Left lung (tissue), 10 donors: ENCODE data around the gene CETN2. TPM values are rescaled to one million over a fixed set of nuclear protein-coding genes. Genes with fewer than 3 reads are reported as not detected.
A peak's percentile ranks its signal among the peaks of the same experiment; 100 is the strongest.

ENCODE experiments used
- ATAC-seq: fragments of 200-7000 bp; cut with Tn5 transposase; one replicate; pipeline ENCODE4 v1.9.1; 2020; ENCODE audit warnings: moderate library complexity
- DNase-seq, 4 donors: peaks; one replicate each; pipeline ENCODE4 v3.0.0-alpha.2; 2013 to 2020
- H3K27ac ChIP-seq, 2 donors: fragments of 200-600 bp; sonication (generic) in 1 of 2; one replicate each; pipeline versions ENCODE4 v1.5.0 to v1.8.0; 2020 to 2021
- H3K27me3 ChIP-seq, 2 donors: fragments of 200-600 bp; sonication (generic) in 1 of 2; one replicate each; pipeline versions ENCODE4 v1.5.0 to v1.8.0; 2020 to 2021
- H3K36me3 ChIP-seq, 2 donors: fragments of 200-600 bp; sonication (generic) in 1 of 2; one replicate each; pipeline versions ENCODE4 v1.5.0 to v1.8.0; 2020 to 2021
- H3K4me1 ChIP-seq, 2 donors: fragments of 200-600 bp; one replicate each; pipeline ENCODE4 v1.8.0; 2021
- H3K4me3 ChIP-seq, 2 donors: fragments of 200-600 bp; sonication (generic) in 1 of 2; one replicate each; pipeline versions ENCODE4 v1.5.0 to v1.8.0; 2020 to 2021; ENCODE audit warnings: mild to moderate bottlenecking in 1 of 2
- H3K9me3 ChIP-seq, 2 donors: fragments of 200-600 bp; sonication (generic) in 1 of 2; one replicate each; pipeline versions ENCODE4 v1.5.0 to v1.8.0; 2020 to 2021
- intact Hi-C, 2 donors: fragments of 100-400 bp; cut with DNase I; formaldehyde crosslinking; loops; one replicate each; pipeline versions ENCODE4 v1.11.2 to v1.14.2; 2022
- polyA plus RNA-seq, 6 donors: library from polyadenylated mRNA; unstranded; fragments of 120-200 nt; gene quantifications; one replicate each; pipeline ENCODE4 v1.2.1, GENCODE V29; 2013; ENCODE audit not compliant: insufficient read length in 6 of 6
- total RNA-seq, 2 donors: library from RNA; stranded (reverse); fragmentation: NEBNext Ultra II Directional; extraction: Animal tissue kit (Norgen Biotek cat#: 25700); gene quantifications; one replicate each; pipeline ENCODE4 v1.2.1, GENCODE V29; 2021
- TF ChIP-seq, protein P1 (sequence below), 2 donors: fragments of 200-600 bp; sonication (generic) in 1 of 2; IDR thresholded peaks; one replicate each; pipeline versions ENCODE4 v1.5.0 to v1.8.0; 2021; ENCODE audit warnings: antibody characterized with exemption in 2 of 2
- donor health status: DM: no; HTN: yes; CAD: no.
- donor health status: DM: no; HTN: no; CAD: no.

The CETN2 gene
- total and polyA plus RNA-seq, 8 donors = 33.5 to 94.4 (median 79.7) TPM

DNA sequence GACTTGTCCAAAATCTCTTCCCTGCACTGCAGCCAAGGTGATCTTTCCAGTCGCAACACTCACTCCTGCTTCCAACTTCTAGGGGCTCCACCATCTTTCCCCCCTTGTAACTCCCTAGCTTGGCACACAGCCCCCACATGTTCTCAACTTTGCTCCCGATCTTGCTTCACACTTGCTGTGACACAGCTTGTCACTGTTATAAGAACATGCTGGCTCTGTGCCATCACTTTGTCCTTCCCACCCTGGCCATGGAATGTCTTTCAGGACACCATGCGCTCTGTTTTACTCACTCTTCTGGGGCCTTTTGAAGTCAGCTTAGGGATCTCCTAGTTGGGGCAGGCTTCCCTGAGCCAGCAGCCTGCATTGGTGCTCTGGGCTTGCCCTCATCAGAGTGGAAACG, 2.8 kb upstream of the CETN2 start:
- no peak for DNase-seq
- no peaks in the 10 kb centered on the region for H3K9me3 ChIP-seq
- no peak overlapping the region for H3K4me3 ChIP-seq
- H3K27me3 ChIP-seq = no peaks in the 10 kb centered on the region
- H3K4me1 ChIP-seq = no peaks in the 10 kb centered on the region
- TF ChIP-seq, protein P1, sequence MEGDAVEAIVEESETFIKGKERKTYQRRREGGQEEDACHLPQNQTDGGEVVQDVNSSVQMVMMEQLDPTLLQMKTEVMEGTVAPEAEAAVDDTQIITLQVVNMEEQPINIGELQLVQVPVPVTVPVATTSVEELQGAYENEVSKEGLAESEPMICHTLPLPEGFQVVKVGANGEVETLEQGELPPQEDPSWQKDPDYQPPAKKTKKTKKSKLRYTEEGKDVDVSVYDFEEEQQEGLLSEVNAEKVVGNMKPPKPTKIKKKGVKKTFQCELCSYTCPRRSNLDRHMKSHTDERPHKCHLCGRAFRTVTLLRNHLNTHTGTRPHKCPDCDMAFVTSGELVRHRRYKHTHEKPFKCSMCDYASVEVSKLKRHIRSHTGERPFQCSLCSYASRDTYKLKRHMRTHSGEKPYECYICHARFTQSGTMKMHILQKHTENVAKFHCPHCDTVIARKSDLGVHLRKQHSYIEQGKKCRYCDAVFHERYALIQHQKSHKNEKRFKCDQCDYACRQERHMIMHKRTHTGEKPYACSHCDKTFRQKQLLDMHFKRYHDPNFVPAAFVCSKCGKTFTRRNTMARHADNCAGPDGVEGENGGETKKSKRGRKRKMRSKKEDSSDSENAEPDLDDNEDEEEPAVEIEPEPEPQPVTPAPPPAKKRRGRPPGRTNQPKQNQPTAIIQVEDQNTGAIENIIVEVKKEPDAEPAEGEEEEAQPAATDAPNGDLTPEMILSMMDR (IDR thresholded peaks at IDR 0.05) = no peak
- ATAC-seq = no peak
- H3K36me3 ChIP-seq = peaks cover 0 to 10% of the 10 kb centered on the region in 2 donors
- no peak overlapping the region for H3K27ac ChIP-seq
- intact Hi-C loops = no loop called here

DNA sequence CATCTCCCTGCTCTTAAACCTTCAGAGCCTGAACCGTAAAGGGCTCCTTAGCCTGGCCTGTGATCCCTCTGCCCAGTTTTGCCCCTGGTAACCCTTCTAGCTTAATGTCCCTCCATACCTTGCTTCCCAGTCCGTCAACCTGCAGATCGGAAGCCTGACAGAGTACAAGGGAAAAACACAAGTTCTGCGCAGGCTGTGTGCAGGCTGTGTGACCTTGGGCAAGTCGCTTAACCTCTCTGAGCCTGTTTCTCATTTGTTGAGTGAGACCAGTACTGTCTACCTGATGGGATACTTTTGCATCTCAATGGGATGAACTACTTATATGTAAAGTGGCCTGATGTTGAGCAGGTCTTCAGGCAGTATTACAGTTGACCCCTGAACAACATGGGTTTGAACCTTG, 2.0 kb upstream of the CETN2 start:
- H3K4me3 ChIP-seq = no peak overlapping the region
- no peaks in the 10 kb centered on the region for H3K4me1 ChIP-seq
- intact Hi-C loops = no loop called here
- H3K27me3 ChIP-seq = no peaks in the 10 kb centered on the region
- DNase-seq (no peak), ATAC-seq (no peak)
- TF ChIP-seq, protein P1 (IDR thresholded peaks at IDR 0.05) = no peak
- H3K27ac ChIP-seq = no peak overlapping the region
- peaks cover 0 to 18% of the 10 kb centered on the region in 2 donors for H3K36me3 ChIP-seq
- H3K9me3 ChIP-seq = no peaks in the 10 kb centered on the region

DNA sequence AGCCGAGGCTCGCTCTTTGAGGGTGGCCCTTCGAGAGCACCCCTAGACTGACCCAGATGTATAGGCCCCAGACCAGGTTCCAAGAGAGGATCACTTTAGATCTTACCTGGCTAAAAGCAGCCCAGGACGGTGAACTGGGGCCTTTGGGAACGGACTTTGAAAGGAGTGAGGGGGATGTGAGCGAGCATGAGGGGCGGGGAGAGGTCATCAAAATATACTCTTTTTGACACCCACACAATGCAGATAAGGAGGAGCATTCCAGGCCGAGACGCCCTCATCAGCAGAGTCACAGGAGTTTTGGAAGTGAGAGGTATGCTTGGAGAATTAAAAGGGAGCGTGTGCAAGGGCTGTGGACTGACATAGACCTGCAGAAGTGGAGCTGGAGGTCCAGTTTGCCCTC, 834 bp upstream of the CETN2 start:
- Histone ChIP-seq H3K27ac (peak overlapping the region in 1 of 2 donors; percentile 80), H3K4me1 (no peaks in the 10 kb centered on the region), H3K27me3 (no peaks in the 10 kb centered on the region), H3K36me3 (peaks cover 0 to 23% of the 10 kb centered on the region in 2 donors), H3K4me3 (peak overlapping the region; percentile 45 to 56), H3K9me3 (no peaks in the 10 kb centered on the region)
- intact Hi-C loops = no loop called here
- TF ChIP-seq, protein P1 (IDR thresholded peaks at IDR 0.05) = no peak
- no peak for ATAC-seq
- no peak for DNase-seq

DNA sequence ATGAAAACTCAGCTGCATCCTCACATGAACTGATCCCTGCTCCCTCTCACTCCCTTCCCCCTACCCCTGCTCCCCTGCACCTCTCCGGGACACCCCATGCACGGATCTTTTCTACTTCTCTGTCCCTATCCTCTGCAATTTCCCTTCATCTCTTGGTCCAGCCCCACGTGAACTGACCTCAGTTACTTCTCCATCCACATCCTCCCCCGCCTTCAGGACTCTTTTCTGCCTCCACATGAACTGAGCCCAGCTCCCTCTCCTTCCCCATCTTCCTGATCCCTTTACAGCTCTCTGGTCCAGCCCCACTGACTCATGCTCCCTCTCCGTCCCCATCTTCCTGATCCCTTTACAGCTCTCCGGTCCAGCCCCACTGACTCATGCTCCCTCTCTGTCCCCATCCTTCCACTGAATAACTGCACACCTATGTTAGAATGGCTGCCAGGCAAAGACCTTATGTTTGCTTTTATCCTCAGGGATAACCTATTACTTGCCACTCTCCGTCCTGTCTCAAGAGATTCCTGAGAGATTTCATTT, 5.6 kb downstream of the CETN2 start:
- DNase-seq (no peak), ATAC-seq (no peak)
- TF ChIP-seq, protein P1 (IDR thresholded peaks at IDR 0.05) = no peak
- Histone ChIP-seq H3K4me3 (no peak overlapping the region), H3K9me3 (no peaks in the 10 kb centered on the region), H3K27me3 (no peaks in the 10 kb centered on the region), H3K4me1 (no peaks in the 10 kb centered on the region), H3K27ac (no peak overlapping the region), H3K36me3 (peaks cover 0 to 14% of the 10 kb centered on the region in 2 donors)
- intact Hi-C loops = no loop called here

DNA sequence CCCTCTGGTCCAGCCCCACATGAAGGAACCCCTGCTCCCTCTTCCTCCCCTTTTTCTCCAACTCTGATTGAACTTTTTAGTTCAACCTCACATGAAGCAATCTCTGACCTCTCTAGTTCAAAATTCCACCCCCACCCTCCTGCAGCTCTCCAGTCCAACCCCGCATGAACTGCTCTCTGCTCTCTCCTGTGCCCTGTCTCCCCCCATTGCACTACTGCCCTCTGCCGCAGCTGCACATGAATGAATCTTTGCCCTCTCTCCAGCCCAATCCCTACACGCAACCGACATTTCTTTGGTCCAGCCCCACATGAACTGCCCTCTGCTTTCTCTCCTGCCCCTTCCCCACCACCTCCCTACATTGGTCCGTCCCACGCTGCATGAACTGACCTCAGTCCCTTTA, 6.9 kb downstream of the CETN2 start:
- H3K4me1 ChIP-seq = no peaks in the 10 kb centered on the region
- intact Hi-C loops = no loop called here
- no peaks in the 10 kb centered on the region for H3K9me3 ChIP-seq
- TF ChIP-seq, protein P1 (IDR thresholded peaks at IDR 0.05) = no peak
- H3K4me3 ChIP-seq = no peak overlapping the region
- H3K36me3 ChIP-seq = peaks cover 0 to 14% of the 10 kb centered on the region in 2 donors
- no peaks in the 10 kb centered on the region for H3K27me3 ChIP-seq
- no peak for DNase-seq
- no peak overlapping the region for H3K27ac ChIP-seq
- ATAC-seq = no peak
